ENCODE measurements around the gene LMO2.
"Not testable (repeated sequence)": the region's sequence is repeated elsewhere in the genome, so short reads cannot be mapped to it uniquely, and the experiment has no call there.

Gene LMO2

GRCh38 chr11:33827206-33827605 is 64.7 kb downstream of the LMO2 start:
- no peak for TF ChIP-seq CTCF (IDR thresholded peaks at IDR 0.05; ENCODE audit: low read depth, low read length, missing control alignments)
- H3K4me3 ChIP-seq (ENCODE audit: low read depth, low read length) = no peak overlapping the region
- in situ Hi-C loops (cut with HindIII; ENCODE audit: low pct_ligation_motif_present, low sequenced_read_pairs) = no loop called here
- DNase-seq = no peak
- peaks cover 3% of the 10 kb centered on the region for H3K27me3 ChIP-seq (replicated peaks)
- H3K36me3 ChIP-seq (replicated peaks) = no peaks in the 10 kb centered on the region
- H3K27ac ChIP-seq = no peak overlapping the region

- TF ChIP-seq CTCF (IDR thresholded peaks at IDR 0.05; ENCODE audit: low read depth, low read length, missing control alignments) = no peak
- Histone ChIP-seq H3K27me3 (replicated peaks) (peaks cover 3% of the 10 kb centered on the region), H3K27ac (no peak overlapping the region), H3K4me3 (ENCODE audit: low read depth, low read length) (no peak overlapping the region), H3K36me3 (replicated peaks) (no peaks in the 10 kb centered on the region)
- no peak for DNase-seq
- in situ Hi-C loops (cut with HindIII; ENCODE audit: low pct_ligation_motif_present, low sequenced_read_pairs) = no loop called here
Measured at GRCh38 chr11:33825854-33826560, 65.9 kb downstream of the LMO2 start.

- H3K4me3 ChIP-seq (ENCODE audit: low read depth, low read length); H3K27ac ChIP-seq; H3K36me3 ChIP-seq (replicated peaks); H3K27me3 ChIP-seq (replicated peaks); DNase-seq; in situ Hi-C loops (cut with HindIII; ENCODE audit: low pct_ligation_motif_present, low sequenced_read_pairs): not testable (repeated sequence)
Measured at GRCh38 chr11:33822981-33823380, 68.9 kb downstream of the LMO2 start.

- no peaks in the 10 kb centered on the region for H3K27me3 ChIP-seq (replicated peaks)
- in situ Hi-C loops (cut with HindIII; ENCODE audit: low pct_ligation_motif_present, low sequenced_read_pairs) = no loop called here
- H3K4me3 ChIP-seq (ENCODE audit: low read depth, low read length) = no peak overlapping the region
- no peak overlapping the region for H3K27ac ChIP-seq
- no peak for DNase-seq
- TF ChIP-seq CTCF (IDR thresholded peaks at IDR 0.05; ENCODE audit: low read depth, low read length, missing control alignments) = no peak
- H3K36me3 ChIP-seq (replicated peaks) = no peaks in the 10 kb centered on the region
Measured at GRCh38 chr11:33819278-33820035, 72.4 kb downstream of the LMO2 start.

Data from brain microvascular endothelial cell (primary cell).